HCT116 (cell line): ENCODE results near the gene AMACR. TPM values are rescaled to one million over a fixed set of nuclear protein-coding genes. Genes with fewer than 3 reads are reported as not detected.
A peak's percentile ranks its signal among the peaks of the same experiment; 100 is the strongest.

Experiments
- ATAC-seq: fragments of 200-7000 bp; cut with Tn5 transposase; 2 replicates; pipeline ENCODE4 v1.9.1; 2020; ENCODE audit warnings: mild to moderate bottlenecking, moderate library complexity
- BruUV-seq: library from RNA; stranded (reverse); fragments of 400-500 nt; replicated peaks from 2 replicates; lab custom pipeline; 2021; lab: Mats Ljungman, UMichigan
- CTCF ChIA-PET: fragments of 300-600 bp; sonication (Branson Sonifier 250); formaldehyde crosslinking; loops from one replicate; lab custom pipeline; 2021; ENCODE audit warnings: antibody characterized with exemption; lab: Charles Lee
- POLR2A ChIA-PET: fragments of 300-600, 350-600 bp; sonication (Branson Sonifier 250); formaldehyde crosslinking; loops from one replicate; lab custom pipeline; 2021; ENCODE audit warnings: antibody characterized with exemption; lab: Charles Lee
- RAD21 ChIA-PET, 2 experiments: fragments of 300-600 bp; sonication (Branson Sonifier 250); formaldehyde crosslinking; loops; one replicate each; lab custom pipeline; 2023; ENCODE audit warnings: low total read pairs in 2 of 2; ENCODE audit not compliant: uncharacterized antibody in 2 of 2, unreplicated experiment in 2 of 2, low non-redundant PET in 1 of 2; lab: Charles Lee
- DNase-seq: peaks from one replicate; pipeline ENCODE4 v3.0.0-alpha.2; 2010; ENCODE audit warnings: low read depth, low spot score
- H2AFZ ChIP-seq: fragments of 200-600 bp; shearing (Covaris generic), sonication (generic); 2 replicates; pipeline ENCODE4 v1.6.1; 2017; ENCODE audit warnings: low read depth, mixed run types, mixed read lengths, antibody characterized with exemption, low read length; ENCODE audit not compliant: poor library complexity, severe bottlenecking
- H3K27ac ChIP-seq: 2 replicates; pipeline ENCODE4 v1.5.1; 2012; ENCODE audit warnings: low read depth, low read length
- H3K27me3 ChIP-seq: fragments of 200-600 bp; sonication (generic); 2 replicates; pipeline ENCODE4 v1.6.1; 2016; ENCODE audit warnings: mixed run types, low read length, mixed read lengths; ENCODE audit not compliant: insufficient read depth
- H3K36me3 ChIP-seq, 2 experiments: fragments of 200-500 bp in 1 of 2; fragments of 200-600 bp in 1 of 2; sonication (Bioruptor generic) in 1 of 2; sonication (generic) in 1 of 2; 2 replicates each; pipeline versions ENCODE4 v1.5.1 to v1.6.1; 2014 to 2016; ENCODE audit warnings: low read length in 2 of 2, inconsistent platforms in 1 of 2, mixed read lengths in 1 of 2, mixed run types in 1 of 2; ENCODE audit not compliant: insufficient read depth in 2 of 2, control insufficient read depth in 1 of 2
- H3K4me1 ChIP-seq, 2 experiments: fragments of 200-600 bp in 1 of 2; sonication (generic) in 1 of 2; 2 replicates each; pipeline versions ENCODE4 v1.5.1 to v1.6.1; 2012 to 2017; ENCODE audit warnings: low read length in 2 of 2, inconsistent platforms in 1 of 2, mild to moderate bottlenecking in 1 of 2, mixed read lengths in 1 of 2, mixed run types in 1 of 2, moderate library complexity in 1 of 2; ENCODE audit not compliant: insufficient read depth in 2 of 2, control insufficient read depth in 1 of 2
- H3K4me2 ChIP-seq: fragments of 200-600 bp; sonication (generic); 2 replicates; pipeline ENCODE4 v1.6.1; 2017; ENCODE audit warnings: mixed run types, low read length, mixed read lengths
- H3K4me3 ChIP-seq, 2 experiments: fragments of 200-600 bp in 1 of 2; sonication (generic) in 1 of 2; replicated peaks in 1 of 2; 2 replicates each; pipeline ENCODE4 v1.5.1; 2011 to 2016; ENCODE audit warnings: low read length in 2 of 2, control low read depth in 1 of 2, low read depth in 1 of 2, mild to moderate bottlenecking in 1 of 2, mixed read lengths in 1 of 2, mixed run types in 1 of 2
- H3K79me2 ChIP-seq: fragments of 200-600 bp; sonication (generic); 2 replicates; pipeline ENCODE4 v1.6.1; 2017; ENCODE audit warnings: mild to moderate bottlenecking, mixed run types, low read length, moderate library complexity, mixed read lengths; ENCODE audit not compliant: insufficient read depth
- H3K9ac ChIP-seq: fragments of 200-600 bp; sonication (generic); 2 replicates; pipeline ENCODE4 v1.6.1; 2016; ENCODE audit warnings: low read length, mixed read lengths
- H3K9me2 ChIP-seq: fragments of 200-600 bp; sonication (generic), shearing (Covaris generic); 2 replicates; pipeline ENCODE4 v1.6.1; 2017; ENCODE audit warnings: mixed run types, mild to moderate bottlenecking, moderate library complexity; ENCODE audit not compliant: insufficient read depth
- H3K9me3 ChIP-seq, 2 experiments: fragments of 200-500 bp in 1 of 2; fragments of 200-600 bp in 1 of 2; sonication (Bioruptor generic) in 1 of 2; sonication (generic) in 1 of 2; 2 replicates each; pipeline ENCODE4 v1.6.1; 2014 to 2017; ENCODE audit warnings: low read length in 2 of 2, mixed read lengths in 2 of 2, inconsistent platforms in 1 of 2, low read depth in 1 of 2, mild to moderate bottlenecking in 1 of 2, mixed run types in 1 of 2, moderate library complexity in 1 of 2; ENCODE audit not compliant: control insufficient read depth in 1 of 2, insufficient read depth in 1 of 2
- H4K20me1 ChIP-seq: fragments of 200-600 bp; sonication (generic), shearing (Covaris generic); 2 replicates; pipeline ENCODE4 v1.6.1; 2017; ENCODE audit warnings: mixed run types, mild to moderate bottlenecking, moderate library complexity; ENCODE audit not compliant: insufficient read depth
- CBX3 ChIP-seq: IDR thresholded peaks from 2 replicates; pipeline ENCODE4 v1.6.1; 2012; ENCODE audit warnings: low read depth
- CEBPB ChIP-seq: IDR thresholded peaks from 2 replicates; pipeline ENCODE4 v1.6.1; 2012; ENCODE audit warnings: low read depth
- CTCF ChIP-seq, 3 experiments: fragments of 200-600 bp in 1 of 3; sonication (generic) in 1 of 3; IDR thresholded peaks in 2 of 3; conservative IDR thresholded peaks in 1 of 3; 2 replicates each; pipeline ENCODE4 v1.5.1; 2012 to 2017; ENCODE audit warnings: low read depth in 2 of 3, low read length in 2 of 3, antibody characterized with exemption in 1 of 3, borderline replicate concordance in 1 of 3, control low read depth in 1 of 3, mild to moderate bottlenecking in 1 of 3, mixed read lengths in 1 of 3, mixed run types in 1 of 3, moderate library complexity in 1 of 3; ENCODE audit not compliant: insufficient read depth in 1 of 3
- EZH2 ChIP-seq: fragments of 200-600 bp; sonication (generic); IDR thresholded peaks from 2 replicates; pipeline ENCODE4 v1.6.1; 2017; ENCODE audit warnings: antibody characterized with exemption, mixed run types
- EZH2phosphoT487 ChIP-seq: fragments of 200-600 bp; IDR thresholded peaks from 2 replicates; pipeline ENCODE4 v1.6.1; 2018; ENCODE audit warnings: antibody characterized with exemption, borderline replicate concordance
- FOSL1 ChIP-seq: IDR thresholded peaks from 2 replicates; pipeline ENCODE4 v1.6.1; 2012; ENCODE audit warnings: low read depth
- MAX ChIP-seq: IDR thresholded peaks from 2 replicates; pipeline ENCODE4 v1.6.1; 2012
- POLR2AphosphoS5 ChIP-seq: IDR thresholded peaks from 2 replicates; pipeline ENCODE4 v1.6.1; 2011; ENCODE audit warnings: mild to moderate bottlenecking, low read depth, low read length, moderate library complexity
- SIN3A ChIP-seq: IDR thresholded peaks from 2 replicates; pipeline ENCODE4 v1.6.1; 2012; ENCODE audit warnings: low read depth
- SRF ChIP-seq: IDR thresholded peaks from 2 replicates; pipeline ENCODE4 v1.6.1; 2012; ENCODE audit warnings: low read depth
- YY1 ChIP-seq: IDR thresholded peaks from 2 replicates; pipeline ENCODE4 v1.6.1; 2011; ENCODE audit warnings: low read length, low read depth, moderate library complexity, mild to moderate bottlenecking; ENCODE audit not compliant: insufficient replicate concordance; ENCODE audit errors: extremely low read depth
- ZBTB33 ChIP-seq: IDR thresholded peaks from 2 replicates; pipeline ENCODE4 v1.6.1; 2011; ENCODE audit warnings: mild to moderate bottlenecking, low read length, moderate library complexity; ENCODE audit not compliant: insufficient replicate concordance; ENCODE audit errors: extremely low read depth
- ZFX ChIP-seq: fragments of 450-650 bp; IDR thresholded peaks from 2 replicates; pipeline ENCODE4 v1.6.1; 2017
- ZNF274 ChIP-seq: fragments of 200-500 bp; sonication (Bioruptor generic); IDR thresholded peaks from 2 replicates; pipeline ENCODE4 v1.6.1; 2014; ENCODE audit warnings: mild to moderate bottlenecking, low read depth, low read length, inconsistent platforms
- intact Hi-C: fragments of 100-400 bp; cut with micrococcal nuclease; formaldehyde crosslinking; loops from 2 replicates; pipeline ENCODE4 v1.10.0; 2022
- total RNA-seq: library from RNA; stranded (reverse); gene quantifications from one replicate; pipeline ENCODE4 v1.2.1, GENCODE V29; 2021; ENCODE audit not compliant: unreplicated experiment

AMACR gene
- total RNA-seq, 1 experiment from 2014 or later: 4.3 TPM

GRCh38 chr5:34009610-34010009 lies 1.8 kb upstream of the AMACR start:
- Histone ChIP-seq H3K79me2 (no peaks in the 10 kb centered on the region), H2AFZ (no peak overlapping the region), H3K9me2 (no peaks in the 10 kb centered on the region)
- DNase-seq: no peak
- intact Hi-C loops: no loop called here
- RAD21 ChIA-PET: no interaction called here
- TF ChIP-seq CBX3: no peak
- no peak for TF ChIP-seq ZNF274
- no peak for TF ChIP-seq POLR2AphosphoS5
- TF ChIP-seq FOSL1: no peak
- TF ChIP-seq EZH2: no peak
- TF ChIP-seq SRF: no peak
- no peak for TF ChIP-seq CEBPB
- no peak for TF ChIP-seq YY1
- no peak for TF ChIP-seq MAX
- TF ChIP-seq, all 23 proteins: peak for 0
- Histone ChIP-seq H4K20me1 (no peaks in the 10 kb centered on the region), H3K36me3 (no peaks in the 10 kb centered on the region), H3K4me2 (no peak overlapping the region), H3K4me3 (no peak overlapping the region), H3K9me3 (no peaks in the 10 kb centered on the region), H3K4me1 (peaks cover 6% of the 10 kb centered on the region in 2 experiments; a peak in 2 of 4 replicates), H3K9ac (no peak overlapping the region), H3K27ac (no peak overlapping the region), H3K27me3 (no peaks in the 10 kb centered on the region)
- CTCF ChIA-PET: no interaction called here
- no peak for ATAC-seq
- BruUV-seq: no TSS peak
- POLR2A ChIA-PET: no interaction called here

- intact Hi-C loops: no loop called here
- H3K4me1 ChIP-seq: peaks cover 6% of the 10 kb centered on the region in 2 experiments; a peak in 2 of 4 replicates
- H3K27me3 ChIP-seq: no peaks in the 10 kb centered on the region
These were observed 952 bp upstream of the AMACR start for GRCh38 chr5:34008802-34009201.

More at GRCh38 chr5:34008802-34009201, 952 bp upstream of the AMACR start:
- TF ChIP-seq ZBTB33: no peak
- TF ChIP-seq ZFX: no peak
- no peak for TF ChIP-seq SIN3A
- TF ChIP-seq CTCF (IDR thresholded peaks at IDR 0.05 in 2 of 3, conservative IDR thresholded peaks at IDR 0.05 in 1 of 3; ENCODE audit: borderline replicate concordance in 1 of 3, insufficient read depth in 1 of 3, low read depth in 2 of 3, low read length in 2 of 3): no peak
- TF ChIP-seq SRF: no peak
- no peak for TF ChIP-seq EZH2phosphoT487
- TF ChIP-seq FOSL1: no peak
- no peak for TF ChIP-seq YY1
- no peaks in the 10 kb centered on the region for H4K20me1 ChIP-seq
- DNase-seq (no peak), ATAC-seq (no peak)
- H3K9ac ChIP-seq: 0 out of 2 replicates have a peak overlapping the region, but pooled peaks have one; percentile 60
- peak overlapping the region; percentile 67 for H2AFZ ChIP-seq
- ChIA-PET RAD21 (no interaction called here), POLR2A (interaction anchor here (0.7 kb wide), 1 partner anchor 9 kb away, joined by 3 read pairs; no protein-coding TSS in a partner anchor), CTCF (interaction anchor here (1.2 kb wide), 1 partner anchor 12 kb away, joined by 7 read pairs; no protein-coding TSS in a partner anchor)
- no TSS peak for BruUV-seq
- H3K4me2 ChIP-seq: peak overlapping the region; percentile 86
- H3K36me3 ChIP-seq: no peaks in the 10 kb centered on the region
- no peaks in the 10 kb centered on the region for H3K9me2 ChIP-seq
- H3K9me3 ChIP-seq: no peaks in the 10 kb centered on the region
- H3K79me2 ChIP-seq: no peaks in the 10 kb centered on the region
- peak overlapping the region; percentile 63 to 74 for H3K4me3 ChIP-seq
- H3K27ac ChIP-seq: peak overlapping the region; percentile 91; the same call in 1 of the 2 replicates
